GM12878 (cell line): ENCODE measurements around the gene RPS19BP1. TPM values are rescaled to one million over a fixed set of nuclear protein-coding genes. Genes with fewer than 3 reads are reported as not detected.

ENCODE experiments used
- ATAC-seq: fragments of 200-7000 bp; cut with Tn5 transposase; 3 replicates; pipeline ENCODE4 v1.9.1; 2020; ENCODE audit warnings: mild to moderate bottlenecking, moderate library complexity
- BruUV-seq: library from RNA; stranded (reverse); fragments of 400-500 nt; replicated peaks from 2 replicates; lab custom pipeline; 2021; lab: Mats Ljungman, UMichigan
- CTCF ChIA-PET: fragments of 300-600 bp; sonication (Branson Sonifier 250); formaldehyde crosslinking; extraction: SDS; loops from one replicate; lab custom pipeline; 2021; ENCODE audit warnings: inconsistent platforms; lab: Yijun Ruan, JAX
- POLR2A ChIA-PET: fragments of 350-600 bp; formaldehyde crosslinking; extraction: SDS; loops from one replicate; lab custom pipeline; 2021; ENCODE audit warnings: inconsistent platforms; lab: Charles Lee
- RAD21 ChIA-PET: fragments of 300-600 bp; sonication (Branson Sonifier 250); formaldehyde crosslinking; loops from one replicate; lab custom pipeline; 2023; ENCODE audit warnings: antibody characterized with exemption; ENCODE audit not compliant: unreplicated experiment; lab: Charles Lee
- SMC1A ChIA-PET: fragments of 300-600 bp; sonication (Branson Sonifier 250); formaldehyde crosslinking; loops from one replicate; lab custom pipeline; 2023; ENCODE audit not compliant: unreplicated experiment, uncharacterized antibody; lab: Charles Lee
- DNase-seq: peaks from one replicate; pipeline ENCODE4 v3.0.0-alpha.2; 2011; ENCODE audit warnings: low read depth, low spot score
- FAIRE-seq: peaks from 3 replicates; lab custom pipeline; 2011; peaks lifted over from hg19 to GRCh38; lab: Jason Lieb, UNC
- H2AFZ ChIP-seq: 2 replicates; pipeline ENCODE4 v1.6.0; 2011; ENCODE audit warnings: low read depth, low read length, control low read depth; ENCODE audit not compliant: control insufficient read depth
- H3K27ac ChIP-seq: 2 replicates; pipeline ENCODE4 v1.5.1; 2011; ENCODE audit warnings: control low read depth; ENCODE audit not compliant: control insufficient read depth, insufficient read depth
- H3K27me3 ChIP-seq, 2 experiments: replicated peaks in 1 of 2; 2 replicates each; pipeline versions ENCODE4 v1.6.0 to v1.6.1; 2011; ENCODE audit warnings: low read length in 1 of 2; ENCODE audit not compliant: control insufficient read depth in 2 of 2, insufficient read depth in 2 of 2
- H3K36me3 ChIP-seq, 2 experiments: 2 replicates each; pipeline ENCODE4 v1.5.1; 2011; ENCODE audit warnings: low read length in 1 of 2; ENCODE audit not compliant: control insufficient read depth in 2 of 2, insufficient read depth in 2 of 2
- H3K4me1 ChIP-seq: 2 replicates; pipeline ENCODE4 v1.6.1; 2011; ENCODE audit warnings: mild to moderate bottlenecking, low read length, moderate library complexity, mixed read lengths; ENCODE audit not compliant: control insufficient read depth, insufficient read depth
- H3K4me2 ChIP-seq: 2 replicates; pipeline ENCODE4 v1.6.0; 2011; ENCODE audit warnings: control low read depth; ENCODE audit not compliant: control insufficient read depth, insufficient read depth
- H3K4me3 ChIP-seq: fragments of 200-600 bp; sonication (generic); 2 replicates; pipeline ENCODE4 v1.5.1; 2016
- H3K79me2 ChIP-seq: 2 replicates; pipeline ENCODE4 v1.6.0; 2011; ENCODE audit warnings: low read length; ENCODE audit not compliant: control insufficient read depth, insufficient read depth
- H3K9ac ChIP-seq: 2 replicates; pipeline ENCODE4 v1.8.0; 2011; ENCODE audit warnings: low read length, control low read depth, mixed read lengths; ENCODE audit not compliant: control insufficient read depth, insufficient read depth
- H3K9me3 ChIP-seq: replicated peaks from 3 replicates; pipeline ENCODE4 v1.5.1; 2011; ENCODE audit warnings: mild to moderate bottlenecking, low read length; ENCODE audit not compliant: control insufficient read depth, insufficient read depth
- H4K20me1 ChIP-seq: 2 replicates; pipeline ENCODE4 v1.6.0; 2011; ENCODE audit not compliant: control insufficient read depth, insufficient read depth
- BACH1 ChIP-seq: fragments of 450-650 bp; IDR thresholded peaks from 2 replicates; pipeline ENCODE4 v1.6.1; 2017; ENCODE audit warnings: mild to moderate bottlenecking, borderline replicate concordance
- BCL3 ChIP-seq: IDR thresholded peaks from 2 replicates; pipeline ENCODE4 v1.6.1; 2011; ENCODE audit warnings: borderline replicate concordance, low read depth, mild to moderate bottlenecking, moderate library complexity, low read length; ENCODE audit not compliant: insufficient read depth, poor library complexity, severe bottlenecking
- CREB1 ChIP-seq: IDR thresholded peaks from 2 replicates; pipeline ENCODE4 v1.6.1; 2012; ENCODE audit warnings: low read depth, mild to moderate bottlenecking, inconsistent platforms
- GATAD2B ChIP-seq: fragments of 450-650 bp; conservative IDR thresholded peaks from 2 replicates; pipeline ENCODE4 v1.6.1; 2017; ENCODE audit warnings: low read depth, mild to moderate bottlenecking, moderate library complexity
- MTA3 ChIP-seq: IDR thresholded peaks from 2 replicates; pipeline ENCODE4 v1.6.1; 2012; ENCODE audit warnings: low read length, inconsistent platforms, borderline replicate concordance
- MYB ChIP-seq: fragments of 150-350 bp; IDR thresholded peaks from 2 replicates; pipeline ENCODE4 v1.6.1; 2014; ENCODE audit warnings: mild to moderate bottlenecking, low read depth, low read length, borderline replicate concordance
- NR2C1 ChIP-seq: fragments of 450-650 bp; IDR thresholded peaks from 2 replicates; pipeline ENCODE4 v1.6.1; 2017; ENCODE audit warnings: antibody characterized with exemption, mild to moderate bottlenecking, moderate library complexity
- NRF1 ChIP-seq: conservative IDR thresholded peaks from 2 replicates; pipeline ENCODE4 v1.6.1; 2011; ENCODE audit warnings: mild to moderate bottlenecking, low read depth, low read length, improper control_type of control experiment
- PKNOX1 ChIP-seq: fragments of 450-650 bp; IDR thresholded peaks from 2 replicates; pipeline ENCODE4 v1.6.1; 2016; ENCODE audit warnings: mild to moderate bottlenecking
- POLR2A ChIP-seq: IDR thresholded peaks from 2 replicates; pipeline ENCODE4 v1.6.1; 2011; ENCODE audit warnings: low read depth, mild to moderate bottlenecking, low read length
- STAT3 ChIP-seq: IDR thresholded peaks from 2 replicates; pipeline ENCODE4 v1.6.1; 2011; ENCODE audit warnings: low read depth, low read length, improper control_type of control experiment
- ZBTB40 ChIP-seq: fragments of 450-650 bp; IDR thresholded peaks from 2 replicates; pipeline ENCODE4 v1.6.1; 2016; ENCODE audit warnings: mild to moderate bottlenecking, moderate library complexity, borderline replicate concordance
- WGBS: methylation state at CpG from one replicate; pipeline ENCODE4 v1.1.6; 2016; ENCODE audit warnings: low lambda C conversion rate; ENCODE audit not compliant: insufficient replicate concordance, insufficient coverage; ENCODE audit errors: missing lambda C conversion rate; 5-methylcytosine and 5-hydroxymethylcytosine counted together
- in situ Hi-C: fragments of 300-500 bp; cut with MboI; formaldehyde crosslinking; loops from 9 replicates; pipeline ENCODE4 v1.14.3; 2018; ENCODE audit warnings: mixed read lengths
- intact Hi-C: fragments of 100-400 bp; cut with micrococcal nuclease; formaldehyde crosslinking; loops from one replicate; pipeline ENCODE4 v1.14.2; 2022; ENCODE audit not compliant: unreplicated experiment
- polyA plus RNA-seq, 11 experiments: library from polyadenylated mRNA; depleted of rRNA in 4 of 11; unstranded in 6 of 11; stranded (reverse) in 5 of 11; fragments of >200 nt; fragmentation: Nextera tagmentation in 4 of 11; fragmentation: Illumina TruSeq in 1 of 11; extraction: Ambion mirVana in 4 of 11; extraction: Trizol in 1 of 11; gene quantifications; 1 replicate in 1 of 11; 2 replicates in 10 of 11; pipeline versions ENCODE4 v1.2.1 to v1.2.3, GENCODE V29; 2011 to 2016; ENCODE audit warnings: inconsistent platforms in 2 of 11, missing spikeins in 2 of 11, low read depth in 1 of 11
- total RNA-seq, 4 experiments: library from RNA; depleted of rRNA in 3 of 4; stranded (reverse); fragments of >200 nt in 3 of 4; fragmentation: Illumina TruSeq in 1 of 4; extraction: Trizol in 1 of 4; gene quantifications; 2 replicates each; pipeline versions ENCODE4 v1.2.1 to v1.2.3, GENCODE V29; 2013 to 2021

Gene RPS19BP1
- total and polyA plus RNA-seq, 10 of the 15 experiments (the other 5 are each of a cell fraction or from before 2014, with no cell fraction given): 2.7 to 206 (median 78.6) TPM

- in situ Hi-C loops: loop anchor here (5.0 kb wide), 1 partner anchor 809 kb away; the partner anchor contains the start of gene ADSL
- DNase-seq (no peak), FAIRE-seq (no peak), ATAC-seq (no peak)
- H3K4me3 ChIP-seq: no peak overlapping the region
- ChIA-PET RAD21 (interaction anchor here (1.6 kb wide), 1 partner anchor 487 kb away, joined by 10 read pairs; no protein-coding TSS in a partner anchor), POLR2A (no interaction called here), SMC1A (interaction anchor here (0.8 to 1.6 kb wide), 4 partner anchors 12 to 498 kb away, joined by 3 to 17 read pairs (median 6); no protein-coding TSS in a partner anchor), CTCF (interaction anchor here (0.9 to 14.5 kb wide), 5 partner anchors 485 to 810 kb away, joined by 3 to 157 read pairs (median 4); no protein-coding TSS in a partner anchor)
- no peaks in the 10 kb centered on the region for H3K36me3 ChIP-seq
- no TSS peak for BruUV-seq
- no peaks in the 10 kb centered on the region for H4K20me1 ChIP-seq
- H3K9ac ChIP-seq: no peak overlapping the region
- intact Hi-C loops: loop anchor here (5.0 kb wide), 1 partner anchor 484 kb away; no protein-coding TSS in a partner anchor
- no peak for TF ChIP-seq GATAD2B
- no peak for TF ChIP-seq NRF1
- no peak for TF ChIP-seq POLR2A
- TF ChIP-seq ZBTB40: no peak
- no peak for TF ChIP-seq MTA3
- TF ChIP-seq STAT3: no peak
- TF ChIP-seq NR2C1: no peak
- TF ChIP-seq BACH1: no peak
- TF ChIP-seq CREB1: no peak
- no peak for TF ChIP-seq MYB
- TF ChIP-seq PKNOX1: no peak
- no peak for TF ChIP-seq BCL3
- H3K27me3 ChIP-seq: no peaks in the 10 kb centered on the region
- no peaks in the 10 kb centered on the region for H3K4me1 ChIP-seq
- H2AFZ ChIP-seq: no peak overlapping the region
- no peaks in the 10 kb centered on the region for H3K79me2 ChIP-seq
- no peak overlapping the region for H3K27ac ChIP-seq
- no peaks in the 10 kb centered on the region for H3K9me3 ChIP-seq
- H3K4me2 ChIP-seq: no peak overlapping the region
- 22% methylated on average over 2 of the region's 2 CpGs for WGBS
Measured at GRCh38 chr22:39537975-39538374, 5.4 kb upstream of the RPS19BP1 start.
